Adrenal gland (tissue), 12 donors: ENCODE measurements around the gene KRTAP5-11. TPM values are rescaled to one million over a fixed set of nuclear protein-coding genes. Genes with fewer than 3 reads are reported as not detected.

Experiments
- DNase-seq, 7 donors: peaks; one replicate each; pipeline ENCODE4 v3.0.0-alpha.2; 2019 to 2020
- H3K27ac ChIP-seq, 5 donors: fragments of 200-600 bp; sonication (generic) in 4 of 5; 1 replicate in 3 of 5; 2 replicates in 2 of 5; pipeline versions ENCODE4 v1.5.1 to v1.8.0; 2016 to 2020; ENCODE audit warnings: mild to moderate bottlenecking in 1 of 5
- H3K27me3 ChIP-seq: fragments of 200-600 bp; 2 replicates; pipeline ENCODE4 v1.8.0; 2021
- H3K36me3 ChIP-seq, 2 donors: fragments of 200-600 bp; replicated peaks in 1 of 2; 1 replicate in 1 of 2; 2 replicates in 1 of 2; pipeline versions ENCODE4 v1.5.1 to v1.8.0; 2018 to 2022
- H3K4me1 ChIP-seq, 2 donors: fragments of 200-600 bp; replicated peaks in 1 of 2; 1 replicate in 1 of 2; 2 replicates in 1 of 2; pipeline versions ENCODE4 v1.5.1 to v1.8.0; 2018 to 2021
- H3K4me3 ChIP-seq, 4 donors: fragments of 200-600 bp; sonication (generic) in 3 of 4; one replicate each; pipeline ENCODE4 v1.5.1; 2016 to 2018
- H3K9me3 ChIP-seq, 3 donors: fragments of 200-600 bp; sonication (generic) in 1 of 3; replicated peaks in 1 of 3; 1 replicate in 2 of 3; 2 replicates in 1 of 3; pipeline versions ENCODE4 v1.5.1 to v1.8.0; 2016 to 2021
- POLR2A ChIP-seq, 2 donors: fragments of 450-650 bp; IDR thresholded peaks; one replicate each; pipeline ENCODE4 v1.6.1; 2017; ENCODE audit warnings: antibody characterized with exemption in 2 of 2, mild to moderate bottlenecking in 2 of 2, moderate library complexity in 1 of 2
- WGBS, 4 donors: extraction: QIAGEN DNeasy Blood & Tissue Kit in 2 of 4; methylation state at CpG; one replicate each; pipeline versions ENCODE4 v1.1.5 to v1.1.7; 2013 to 2017; 5-methylcytosine and 5-hydroxymethylcytosine counted together
- intact Hi-C, 2 donors: fragments of 100-400 bp; cut with DNase I; formaldehyde crosslinking; loops; one replicate each; pipeline versions ENCODE4 v1.14.1 to v1.15.0; 2022 to 2023
- polyA plus RNA-seq, 3 donors: library from polyadenylated mRNA; stranded (reverse); fragments of 200-250 nt in 2 of 3; fragments of 350-450 nt in 1 of 3; fragmentation: Illumina TruSeq in 1 of 3; extraction: RNeasy Lipid Tissue Mini Kit (QIAGEN cat#74804) in 1 of 3; gene quantifications; one replicate each; pipeline ENCODE4 v1.2.3, GENCODE V29; 2013 to 2014
- total RNA-seq, 9 donors: library from RNA; depleted of rRNA in 4 of 9; stranded (reverse); fragments of >200 nt in 4 of 9; fragments of 120-200 nt in 1 of 9; fragmentation: NEBNext Ultra II Directional in 1 of 9; extraction: Animal tissue kit (Norgen Biotek cat#: 25700) in 1 of 9; gene quantifications; one replicate each; pipeline versions ENCODE4 v1.1.0 to v1.2.4, GENCODE V29; 2013 to 2023
- TF ChIP-seq, protein P1 (sequence below), 6 experiments: fragments of 450-650 bp in 4 of 6; fragments of 200-600 bp in 2 of 6; sonication (generic) in 1 of 6; IDR thresholded peaks; 1 replicate in 5 of 6; 2 replicates in 1 of 6; pipeline versions ENCODE4 v1.5.1 to v1.8.0; 2016 to 2021; ENCODE audit warnings: antibody characterized with exemption in 6 of 6, mild to moderate bottlenecking in 2 of 6, moderate library complexity in 1 of 6
- donor health status: healthy with polysubstance abuse.
- donor health status: Bipolar disorder and iron deficiency.
- donor health status: DM: yes; HTN: yes; CAD: no.
- donor health status: DM: no; HTN: no; CAD: no.
- donor health status: DM: no; HTN: no; CAD: no.
- donor health status: DM: yes; HTN: yes; CAD: no.

KRTAP5-11 gene
- total and polyA plus RNA-seq, 12 donors: not detected

DNA sequence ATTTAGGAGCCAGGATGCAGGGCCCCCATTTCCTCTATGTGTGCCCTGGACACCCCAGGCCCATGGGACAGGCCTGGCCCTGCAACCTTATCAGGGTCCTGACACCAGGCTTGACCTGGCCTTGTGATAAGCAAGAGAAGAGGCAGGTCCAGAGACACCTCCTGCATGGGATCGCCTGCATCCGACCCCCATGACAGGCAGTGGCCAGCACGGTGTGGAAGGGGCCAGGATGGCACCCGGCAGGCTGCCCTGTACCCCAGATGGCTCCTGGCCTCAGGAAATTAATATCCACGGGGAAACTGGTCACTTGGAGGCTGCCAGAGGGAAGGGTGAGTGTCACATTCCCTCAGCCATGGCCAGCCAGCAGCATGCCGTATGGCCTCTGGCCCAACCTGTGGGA, 27.7 kb downstream of the KRTAP5-11 start:
- H3K9me3 ChIP-seq: no peaks in the 10 kb centered on the region
- H3K36me3 ChIP-seq: no peaks in the 10 kb centered on the region
- WGBS, 4 donors: 82 to 86% (median 83%) methylated on average over 2 to 6 of the region's 6 CpGs
- intact Hi-C loops: no loop called here
- no peak overlapping the region for H3K27ac ChIP-seq
- H3K4me1 ChIP-seq: no peaks in the 10 kb centered on the region
- H3K4me3 ChIP-seq: no peak overlapping the region
- no peaks in the 10 kb centered on the region for H3K27me3 ChIP-seq
- no peak for TF ChIP-seq POLR2A (IDR thresholded peaks at IDR 0.05)
- TF ChIP-seq, protein P1, sequence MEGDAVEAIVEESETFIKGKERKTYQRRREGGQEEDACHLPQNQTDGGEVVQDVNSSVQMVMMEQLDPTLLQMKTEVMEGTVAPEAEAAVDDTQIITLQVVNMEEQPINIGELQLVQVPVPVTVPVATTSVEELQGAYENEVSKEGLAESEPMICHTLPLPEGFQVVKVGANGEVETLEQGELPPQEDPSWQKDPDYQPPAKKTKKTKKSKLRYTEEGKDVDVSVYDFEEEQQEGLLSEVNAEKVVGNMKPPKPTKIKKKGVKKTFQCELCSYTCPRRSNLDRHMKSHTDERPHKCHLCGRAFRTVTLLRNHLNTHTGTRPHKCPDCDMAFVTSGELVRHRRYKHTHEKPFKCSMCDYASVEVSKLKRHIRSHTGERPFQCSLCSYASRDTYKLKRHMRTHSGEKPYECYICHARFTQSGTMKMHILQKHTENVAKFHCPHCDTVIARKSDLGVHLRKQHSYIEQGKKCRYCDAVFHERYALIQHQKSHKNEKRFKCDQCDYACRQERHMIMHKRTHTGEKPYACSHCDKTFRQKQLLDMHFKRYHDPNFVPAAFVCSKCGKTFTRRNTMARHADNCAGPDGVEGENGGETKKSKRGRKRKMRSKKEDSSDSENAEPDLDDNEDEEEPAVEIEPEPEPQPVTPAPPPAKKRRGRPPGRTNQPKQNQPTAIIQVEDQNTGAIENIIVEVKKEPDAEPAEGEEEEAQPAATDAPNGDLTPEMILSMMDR (IDR thresholded peaks at IDR 0.05): no peak
- DNase-seq: no peak

DNA sequence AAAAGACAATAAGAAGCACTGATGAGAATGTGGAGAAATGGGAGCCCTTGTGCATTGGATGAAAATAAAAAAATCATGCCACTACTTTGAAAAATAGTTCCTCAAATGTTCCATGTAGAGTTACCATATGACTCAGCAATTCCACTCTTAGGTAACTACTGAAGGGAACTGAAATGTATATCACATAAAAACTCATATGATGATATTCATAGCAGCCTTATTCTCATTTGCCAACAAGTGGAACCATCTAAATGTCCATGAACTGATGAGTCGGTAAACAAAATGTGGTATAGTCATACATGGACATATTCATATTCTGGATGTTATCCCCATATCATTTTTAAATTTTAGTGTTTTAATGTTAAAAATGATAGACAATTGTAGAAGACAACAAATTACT, 31.0 kb downstream of the KRTAP5-11 start:
- intact Hi-C loops: no loop called here
- H3K4me3 ChIP-seq: no peak overlapping the region
- H3K9me3 ChIP-seq: no peaks in the 10 kb centered on the region
- no peaks in the 10 kb centered on the region for H3K36me3 ChIP-seq
- no peak overlapping the region for H3K27ac ChIP-seq
- no peaks in the 10 kb centered on the region for H3K27me3 ChIP-seq
- WGBS, 4 donors: 82 to 96% (median 89%) methylated on average over 1 of the region's 1 CpG
- DNase-seq: no peak
- TF ChIP-seq, protein P1 (IDR thresholded peaks at IDR 0.05): no peak
- TF ChIP-seq POLR2A (IDR thresholded peaks at IDR 0.05): no peak
- no peaks in the 10 kb centered on the region for H3K4me1 ChIP-seq

DNA sequence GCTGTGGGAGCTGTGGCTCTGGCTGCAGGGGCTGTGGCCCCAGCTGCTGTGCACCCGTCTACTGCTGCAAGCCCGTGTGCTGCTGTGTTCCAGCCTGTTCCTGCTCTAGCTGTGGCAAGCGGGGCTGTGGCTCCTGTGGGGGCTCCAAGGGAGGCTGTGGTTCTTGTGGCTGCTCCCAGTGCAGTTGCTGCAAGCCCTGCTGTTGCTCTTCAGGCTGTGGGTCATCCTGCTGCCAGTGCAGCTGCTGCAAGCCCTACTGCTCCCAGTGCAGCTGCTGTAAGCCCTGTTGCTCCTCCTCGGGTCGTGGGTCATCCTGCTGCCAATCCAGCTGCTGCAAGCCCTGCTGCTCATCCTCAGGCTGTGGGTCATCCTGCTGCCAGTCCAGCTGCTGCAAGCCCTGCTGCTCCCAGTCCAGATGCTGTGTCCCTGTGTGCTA, 33.9 kb downstream of the KRTAP5-11 start:
- no peaks in the 10 kb centered on the region for H3K9me3 ChIP-seq
- no peak for DNase-seq
- H3K4me1 ChIP-seq: no peaks in the 10 kb centered on the region
- intact Hi-C loops: no loop called here
- 40 to 54% (median 47%) methylated on average over 1 to 5 of the region's 5 CpGs for WGBS, 4 donors
- no peak overlapping the region for H3K27ac ChIP-seq
- no peaks in the 10 kb centered on the region for H3K27me3 ChIP-seq
- no peaks in the 10 kb centered on the region for H3K36me3 ChIP-seq
- H3K4me3 ChIP-seq: no peak overlapping the region
- TF ChIP-seq, protein P1 (IDR thresholded peaks at IDR 0.05): no peak
- TF ChIP-seq POLR2A (IDR thresholded peaks at IDR 0.05): no peak

GRCh38 chr11:71548120-71548519, 34.6 kb downstream of the KRTAP5-11 start, which contains the start of gene KRTAP5-9:
Gene KRTAP5-9, plus strand, starts transcription at chr11:71548420. Its CDS starts 238 bp downstream, at chr11:71548658.
- Histone ChIP-seq H3K27me3 (no peaks in the 10 kb centered on the region), H3K27ac (no peak within 1 kb of the TSS), H3K9me3 (no peaks in the 10 kb centered on the region), H3K4me1 (no peaks in the 10 kb centered on the region), H3K4me3 (no peak within 1 kb of the TSS), H3K36me3 (no peaks in the 10 kb centered on the region)
- intact Hi-C loops: no loop called here
- DNase-seq: no peak
- 66 to 81% (median 71%) methylated on average over 5 of the region's 5 CpGs for WGBS, 4 donors
- TF ChIP-seq, protein P1 (IDR thresholded peaks at IDR 0.05): no peak
- no peak for TF ChIP-seq POLR2A (IDR thresholded peaks at IDR 0.05)
